Natural killer cell treated with Interleukin-12 subunit alpha and Interleukin-12 subunit beta and Interleukin-15 and Interleukin-18, amount 100 ng/mL, for 72 hours (primary cell): ENCODE data around the gene OR6C6. TPM values are rescaled to one million over a fixed set of nuclear protein-coding genes. Genes with fewer than 3 reads are reported as not detected.
"Not testable (repeated sequence)": the region's sequence is repeated elsewhere in the genome, so short reads cannot be mapped to it uniquely, and the experiment has no call there.

Experiments
- ATAC-seq, 2 donors: fragments of 150-1000 bp; cut with Tn5 transposase in 1 of 2; sonication (Bioruptor Pico), chemical (Tn5 transposase) in 1 of 2; 2 replicates each; pipeline ENCODE4 v1.10.0; 2021
- DNase-seq: peaks from one replicate; pipeline ENCODE4 v3.0.0; 2022; ENCODE audit warnings: low spot score
- H3K27ac Mint-ChIP-seq, 2 donors: 1 replicate in 1 of 2; 2 replicates in 1 of 2; pipeline ENCODE4 v1.8.0; 2022; ENCODE audit warnings: mixed read lengths in 2 of 2, mild to moderate bottlenecking in 1 of 2, moderate library complexity in 1 of 2
- H3K27me3 Mint-ChIP-seq, 2 donors: 1 replicate in 1 of 2; 2 replicates in 1 of 2; pipeline ENCODE4 v1.8.0; 2022; ENCODE audit warnings: mixed read lengths in 2 of 2
- H3K36me3 Mint-ChIP-seq: one replicate; pipeline ENCODE4 v1.8.0; 2022; ENCODE audit warnings: mixed read lengths
- H3K4me1 Mint-ChIP-seq, 2 donors: 1 replicate in 1 of 2; 2 replicates in 1 of 2; pipeline ENCODE4 v1.8.0; 2022; ENCODE audit warnings: low read depth in 2 of 2, mixed read lengths in 2 of 2, mild to moderate bottlenecking in 1 of 2
- H3K4me3 Mint-ChIP-seq: one replicate; pipeline ENCODE4 v1.8.0; 2022; ENCODE audit warnings: mixed read lengths
- H3K9me3 Mint-ChIP-seq: 2 replicates; pipeline ENCODE4 v1.8.0; 2022; ENCODE audit warnings: mixed read lengths
- total RNA-seq, 2 donors: library from RNA; stranded (reverse); gene quantifications; one replicate each; pipeline ENCODE4 v1.2.3, GENCODE V29; 2022

OR6C6 gene
- not detected for total RNA-seq

DNA sequence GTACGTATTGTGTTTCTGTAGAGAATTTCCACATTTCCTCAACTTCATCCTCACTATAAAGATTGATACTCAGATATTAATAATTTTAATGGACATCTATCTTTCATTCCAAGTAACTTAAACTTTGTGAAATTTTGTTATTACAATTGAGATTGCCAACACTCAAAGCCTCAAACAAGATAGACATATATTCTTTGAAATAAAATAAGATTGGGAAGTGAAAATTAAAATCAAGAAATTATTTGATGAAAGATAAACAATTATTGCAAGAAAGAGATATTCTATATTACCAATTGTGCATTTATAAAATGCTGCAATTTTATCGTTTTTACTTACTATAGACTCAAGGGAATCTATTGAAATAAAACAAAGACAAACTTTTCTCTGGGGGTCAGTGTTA, at the start of gene OR6C6:
OR6C6 (minus strand) TSS at position 101 of the 400 bp plus-strand sequence. CDS start 1,337 bp downstream, outside the sequence.
- peaks cover 19 to 28% of the 10 kb centered on the region in 2 donors for H3K27me3 Mint-ChIP-seq
- DNase-seq (no peak), ATAC-seq (no peak)
- H3K36me3 Mint-ChIP-seq = no peaks in the 10 kb centered on the region
- H3K27ac Mint-ChIP-seq = no peak within 1 kb of the TSS
- H3K4me1 Mint-ChIP-seq = no peaks in the 10 kb centered on the region
- no peak within 1 kb of the TSS for H3K4me3 Mint-ChIP-seq
- H3K9me3 Mint-ChIP-seq = no peaks in the 10 kb centered on the region

DNA sequence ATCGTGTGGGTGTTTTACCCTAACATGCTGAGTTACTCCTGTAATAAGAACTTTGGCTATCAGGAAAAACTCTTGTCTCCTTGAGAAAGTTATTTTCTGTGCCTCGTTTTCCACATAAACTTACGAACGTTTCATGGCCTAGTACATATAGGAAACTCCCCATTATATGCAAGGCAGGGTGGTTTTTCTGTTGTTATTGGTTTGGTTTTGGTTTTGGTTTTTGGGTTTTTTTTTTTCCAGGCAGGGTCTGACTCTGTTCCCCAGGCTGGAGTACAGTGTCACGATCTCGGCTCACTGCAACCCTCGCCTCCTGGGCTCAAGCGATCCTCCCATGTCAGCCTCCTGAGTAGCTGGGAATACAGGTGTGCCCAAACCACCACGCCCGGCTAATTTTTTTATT, 39.6 kb upstream of the OR6C6 start:
- no peak for ATAC-seq

DNA sequence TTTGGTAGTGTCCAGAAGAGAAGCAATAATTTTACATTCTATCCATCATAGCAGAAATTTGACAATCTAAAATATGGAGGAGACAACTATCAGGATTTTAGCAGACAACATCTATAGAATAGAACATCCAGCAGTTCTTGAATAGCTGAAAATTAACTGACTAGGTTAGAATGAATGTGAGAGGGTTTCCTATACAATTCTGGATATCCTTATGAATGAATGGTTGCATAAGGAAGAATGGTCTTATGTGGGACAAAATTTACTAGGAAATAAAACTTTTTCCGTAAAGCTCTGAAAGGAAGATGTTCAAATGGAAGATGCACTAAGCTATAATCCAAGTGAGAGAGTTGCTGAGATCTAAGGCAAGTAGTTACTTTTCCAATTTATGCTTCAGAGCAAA, 34.1 kb upstream of the OR6C6 start, which contains the start of gene OR6C3:
OR6C3 (plus strand) TSS at position 301 of the 400 bp plus-strand sequence. CDS start 955 bp downstream, outside the sequence.
- ATAC-seq = no peak
- H3K27me3 Mint-ChIP-seq = peaks cover 9 to 19% of the 10 kb centered on the region in 2 donors
- no peak for DNase-seq
- no peak within 1 kb of the TSS for H3K4me3 Mint-ChIP-seq
- H3K27ac Mint-ChIP-seq = no peak within 1 kb of the TSS
- H3K36me3 Mint-ChIP-seq = no peaks in the 10 kb centered on the region
- H3K9me3 Mint-ChIP-seq = no peaks in the 10 kb centered on the region
- no peaks in the 10 kb centered on the region for H3K4me1 Mint-ChIP-seq

More for the DNA sequence above, 39.6 kb upstream of the OR6C6 start:
- Mint-ChIP-seq H3K9me3 (no peaks in the 10 kb centered on the region), H3K27ac (no peak overlapping the region), H3K4me3 (no peak overlapping the region), H3K27me3 (peaks cover 15 to 27% of the 10 kb centered on the region in 2 donors), H3K4me1 (no peaks in the 10 kb centered on the region), H3K36me3 (no peaks in the 10 kb centered on the region)
- DNase-seq = no peak

DNA sequence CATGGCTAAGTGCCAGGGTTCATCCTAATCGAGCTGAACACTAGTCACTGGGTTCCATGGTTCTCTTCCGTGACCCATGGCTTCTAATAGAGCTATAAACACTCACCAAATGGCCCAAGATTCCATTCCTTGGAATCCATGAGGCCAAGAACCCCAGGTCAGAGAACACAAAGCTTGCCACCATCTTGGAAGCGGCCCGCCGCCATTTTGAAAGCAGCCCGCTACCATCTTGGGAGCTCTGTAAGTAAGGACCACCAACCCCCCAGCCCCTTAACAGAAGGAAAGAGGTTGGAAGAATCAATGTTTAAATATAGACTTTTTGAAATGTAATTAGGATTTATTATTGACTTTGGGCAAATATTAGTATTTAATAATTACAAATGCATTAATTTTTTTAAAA, 29.4 kb upstream of the OR6C6 start:
- not testable (repeated sequence) for H3K27ac Mint-ChIP-seq, ATAC-seq, H3K36me3 Mint-ChIP-seq, H3K4me3 Mint-ChIP-seq, H3K4me1 Mint-ChIP-seq, DNase-seq, H3K9me3 Mint-ChIP-seq
- H3K27me3 Mint-ChIP-seq = peaks cover 0 to 12% of the 10 kb centered on the region in 2 donors

DNA sequence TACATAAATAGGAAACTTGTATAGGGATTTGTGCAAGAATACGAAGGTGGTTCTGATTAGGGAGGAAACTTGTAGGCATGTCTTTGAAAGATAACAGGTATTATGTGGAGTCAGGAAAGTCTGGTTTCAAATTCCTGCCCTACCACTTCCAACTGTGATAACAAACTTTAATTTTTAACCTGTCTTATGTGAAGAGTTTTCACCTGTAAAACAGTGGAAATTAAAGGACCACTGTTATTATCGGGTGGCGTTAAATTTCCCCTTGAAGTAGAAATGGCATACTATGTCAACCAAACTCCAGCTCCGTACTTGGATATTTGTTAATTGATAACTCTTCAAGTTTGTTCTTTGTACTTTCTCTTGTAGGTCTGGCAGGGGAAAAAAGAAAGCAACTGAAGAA, 23.8 kb upstream of the OR6C6 start:
- Mint-ChIP-seq H3K4me1 (no peaks in the 10 kb centered on the region), H3K4me3 (no peak overlapping the region), H3K36me3 (no peaks in the 10 kb centered on the region), H3K27ac (no peak overlapping the region), H3K27me3 (peaks cover 7 to 16% of the 10 kb centered on the region in 2 donors), H3K9me3 (peaks cover 3% of the 10 kb centered on the region)
- ATAC-seq (no peak), DNase-seq (no peak)

DNA sequence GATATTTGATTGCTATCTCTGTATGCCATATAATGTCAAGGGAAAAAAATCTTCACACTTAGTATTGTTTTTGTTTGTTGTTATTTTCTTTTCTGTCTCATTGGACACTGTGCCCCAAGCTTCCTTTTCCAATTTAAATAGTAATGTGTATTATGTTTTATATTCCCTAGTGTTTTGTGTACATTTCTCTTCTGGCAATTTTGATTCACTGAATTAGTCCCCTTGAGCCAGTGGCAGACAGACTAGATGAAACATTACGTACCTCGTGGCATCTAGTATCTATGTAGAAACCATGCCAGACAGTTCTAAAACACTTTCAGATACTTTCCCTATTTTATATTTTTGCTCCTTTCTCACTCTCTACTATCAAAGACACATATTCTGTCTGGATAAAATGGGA, 17.7 kb upstream of the OR6C6 start, which contains the start of gene OR6C1:
OR6C1 (plus strand) TSS at position 301 of the 400 bp plus-strand sequence. CDS start 6,257 bp downstream, outside the sequence.
- ATAC-seq (no peak), DNase-seq (no peak)
- Mint-ChIP-seq H3K9me3 (peaks cover under 1% of the 10 kb centered on the region), H3K4me1 (no peaks in the 10 kb centered on the region), H3K27me3 (peaks cover 17 to 18% of the 10 kb centered on the region in 2 donors), H3K36me3 (no peaks in the 10 kb centered on the region), H3K4me3 (no peak within 1 kb of the TSS), H3K27ac (no peak within 1 kb of the TSS)

DNA sequence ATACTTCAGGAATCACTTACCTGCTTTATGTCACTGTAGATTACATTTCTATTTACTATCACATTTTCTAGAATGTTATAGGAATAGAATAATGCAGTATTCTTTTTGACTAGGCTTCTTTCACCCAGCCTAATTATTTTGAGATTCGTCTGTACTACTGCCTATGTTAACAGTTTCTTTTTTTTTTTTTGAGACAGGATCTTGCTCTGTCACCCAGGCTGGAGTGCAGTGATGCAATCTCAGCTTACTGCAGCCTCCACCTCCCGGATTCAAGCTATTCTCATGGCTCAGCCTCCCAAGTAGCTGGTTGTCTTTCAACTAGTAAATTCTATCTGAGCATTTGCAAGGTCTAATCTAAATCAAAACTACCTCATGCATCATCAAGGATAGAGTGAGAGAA, 6.4 kb downstream of the OR6C6 start:
- no peaks in the 10 kb centered on the region for H3K9me3 Mint-ChIP-seq
- DNase-seq = no peak
- H3K27me3 Mint-ChIP-seq = peaks cover 7 to 26% of the 10 kb centered on the region in 2 donors

DNA sequence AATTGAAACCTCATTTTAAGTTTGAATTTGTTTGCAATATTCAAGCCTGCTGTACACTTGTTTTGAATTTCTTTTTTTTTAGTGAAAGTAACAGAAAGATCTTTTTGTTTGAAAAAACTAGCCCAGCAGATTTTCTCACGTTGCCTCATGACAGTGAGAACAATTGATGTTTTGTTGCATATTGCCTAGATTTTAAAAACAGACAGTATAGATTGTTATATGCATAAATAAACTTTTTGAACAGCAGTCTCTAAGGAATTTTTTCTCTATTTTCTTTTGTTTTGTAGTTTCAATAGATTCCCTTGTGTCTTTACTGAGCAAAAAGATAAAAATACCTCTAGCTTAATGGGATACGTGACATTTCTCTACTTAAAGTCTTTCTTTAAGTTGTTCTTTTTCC, 15.4 kb downstream of the OR6C6 start:
- Mint-ChIP-seq H3K4me3 (no peak overlapping the region), H3K27me3 (peaks cover 8 to 24% of the 10 kb centered on the region in 2 donors), H3K9me3 (no peaks in the 10 kb centered on the region), H3K27ac (no peak overlapping the region), H3K4me1 (no peaks in the 10 kb centered on the region), H3K36me3 (no peaks in the 10 kb centered on the region)
- DNase-seq (no peak), ATAC-seq (no peak)

More for the DNA sequence above, 6.4 kb downstream of the OR6C6 start:
- Mint-ChIP-seq H3K27ac (no peak overlapping the region), H3K4me1 (no peaks in the 10 kb centered on the region), H3K36me3 (no peaks in the 10 kb centered on the region), H3K4me3 (no peak overlapping the region)
- no peak for ATAC-seq

DNA sequence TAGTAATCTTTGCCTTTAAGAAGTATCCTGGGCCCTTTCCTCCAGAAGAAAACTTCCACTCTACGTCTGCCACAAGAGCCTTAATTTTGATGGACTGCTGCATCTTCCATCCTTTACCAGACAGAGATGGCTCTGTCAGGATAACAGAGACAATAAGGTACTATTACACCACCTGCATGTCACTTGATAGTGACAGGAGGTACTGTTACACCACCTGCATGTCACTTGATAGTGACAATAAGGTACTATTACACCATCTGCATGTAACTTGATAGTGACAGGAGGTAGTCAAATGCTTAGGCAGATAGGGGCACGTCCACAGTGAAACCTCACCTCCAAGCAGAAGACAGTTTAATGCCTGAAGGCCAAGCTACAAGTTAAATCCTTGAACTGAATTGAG, 38.1 kb downstream of the OR6C6 start:
- Mint-ChIP-seq H3K9me3 (no peaks in the 10 kb centered on the region), H3K27ac (no peak overlapping the region), H3K27me3 (peaks cover 23 to 32% of the 10 kb centered on the region in 2 donors)

DNA sequence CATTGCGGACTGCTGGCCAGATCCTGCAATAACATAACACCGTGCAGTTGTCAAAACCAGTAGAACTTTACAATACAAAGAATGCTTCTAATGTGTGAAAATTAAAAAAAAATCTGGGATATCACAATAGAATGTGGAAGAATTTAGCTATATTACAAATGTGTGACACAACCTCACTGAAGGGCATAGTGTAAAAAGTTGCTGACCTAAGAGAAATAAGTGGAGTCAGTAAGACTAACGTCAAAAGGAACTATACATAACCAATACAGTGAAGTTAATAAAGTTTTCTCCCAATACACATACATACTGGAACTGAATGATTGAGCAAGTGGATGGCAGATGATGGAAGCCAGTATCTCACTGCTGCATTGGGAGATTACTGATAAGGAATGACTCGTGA, 39.5 kb downstream of the OR6C6 start:
- peaks cover 19 to 24% of the 10 kb centered on the region in 2 donors for H3K27me3 Mint-ChIP-seq
- no peaks in the 10 kb centered on the region for H3K36me3 Mint-ChIP-seq
- no peaks in the 10 kb centered on the region for H3K4me1 Mint-ChIP-seq
- H3K27ac Mint-ChIP-seq = no peak overlapping the region
- ATAC-seq (no peak), DNase-seq (no peak)
- no peak overlapping the region for H3K4me3 Mint-ChIP-seq
- no peaks in the 10 kb centered on the region for H3K9me3 Mint-ChIP-seq

More for the DNA sequence above, 38.1 kb downstream of the OR6C6 start:
- no peaks in the 10 kb centered on the region for H3K4me1 Mint-ChIP-seq
- H3K36me3 Mint-ChIP-seq = no peaks in the 10 kb centered on the region
- DNase-seq (no peak), ATAC-seq (no peak)
- no peak overlapping the region for H3K4me3 Mint-ChIP-seq

DNA sequence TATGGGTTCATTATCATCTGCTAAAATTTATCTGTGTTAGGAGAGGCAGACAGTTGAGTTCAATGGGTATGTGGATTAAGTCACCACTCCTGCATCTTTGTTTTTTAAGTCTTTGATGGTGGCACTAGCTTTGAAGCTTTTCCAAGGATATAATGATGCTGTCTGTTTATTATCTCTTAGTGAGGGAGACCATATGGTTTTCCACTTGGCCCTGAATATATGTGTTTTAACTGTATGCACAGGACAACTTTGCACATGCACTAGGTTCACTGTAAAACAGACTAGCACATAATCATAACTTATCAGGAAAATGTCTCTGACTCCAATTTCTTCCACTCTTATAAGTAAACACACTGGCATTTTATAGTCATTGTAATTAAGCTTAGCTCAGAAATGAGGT, 43.1 kb downstream of the OR6C6 start:
- Mint-ChIP-seq H3K27me3 (peaks cover 19 to 30% of the 10 kb centered on the region in 2 donors), H3K27ac (no peak overlapping the region), H3K4me3 (no peak overlapping the region), H3K4me1 (no peaks in the 10 kb centered on the region), H3K36me3 (no peaks in the 10 kb centered on the region), H3K9me3 (no peaks in the 10 kb centered on the region)
- DNase-seq = no peak
- no peak for ATAC-seq

DNA sequence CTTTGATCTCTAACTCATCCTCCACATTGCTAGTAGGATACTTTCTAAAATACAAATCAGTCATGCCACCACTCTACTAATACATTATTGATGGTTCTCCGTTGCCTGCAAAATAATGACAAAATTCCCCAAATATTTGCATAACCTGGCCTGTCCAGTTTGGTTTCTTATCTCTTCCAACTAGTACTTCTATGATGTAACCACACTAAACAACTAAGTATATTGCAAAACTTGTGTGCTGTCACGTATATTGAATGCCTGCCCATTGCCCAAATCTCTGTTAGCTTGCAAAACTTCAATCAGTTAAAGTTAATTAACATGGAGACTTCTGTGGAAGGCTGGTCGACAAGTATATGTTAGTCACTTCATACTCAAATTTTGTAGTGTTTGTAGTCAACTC, 45.4 kb downstream of the OR6C6 start:
- Mint-ChIP-seq H3K36me3 (no peaks in the 10 kb centered on the region), H3K4me3 (no peak overlapping the region), H3K4me1 (no peaks in the 10 kb centered on the region), H3K9me3 (no peaks in the 10 kb centered on the region), H3K27me3 (peaks cover 22 to 37% of the 10 kb centered on the region in 2 donors), H3K27ac (no peak overlapping the region)
- no peak for ATAC-seq
- no peak for DNase-seq

DNA sequence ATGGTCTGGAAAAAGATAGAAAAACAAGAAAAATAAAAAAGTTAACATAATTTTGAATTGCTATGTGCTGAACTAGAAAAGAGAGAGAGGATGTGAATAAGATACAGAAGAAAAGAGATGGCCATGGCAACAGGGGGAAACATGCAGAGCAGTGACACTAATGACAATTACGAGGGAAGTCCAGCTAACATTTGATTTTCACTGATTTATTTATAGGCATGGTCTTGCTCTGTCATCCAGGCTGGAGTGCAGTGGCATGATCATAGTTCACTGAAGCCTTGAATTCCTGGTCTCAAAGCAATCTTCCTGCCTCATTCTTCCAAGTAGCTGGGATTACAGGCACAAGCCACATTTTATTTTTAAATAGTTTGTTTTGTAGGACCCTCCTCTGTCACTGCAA, 50.2 kb downstream of the OR6C6 start:
- peaks cover 15 to 47% of the 10 kb centered on the region in 2 donors for H3K27me3 Mint-ChIP-seq
- no peaks in the 10 kb centered on the region for H3K36me3 Mint-ChIP-seq

DNA sequence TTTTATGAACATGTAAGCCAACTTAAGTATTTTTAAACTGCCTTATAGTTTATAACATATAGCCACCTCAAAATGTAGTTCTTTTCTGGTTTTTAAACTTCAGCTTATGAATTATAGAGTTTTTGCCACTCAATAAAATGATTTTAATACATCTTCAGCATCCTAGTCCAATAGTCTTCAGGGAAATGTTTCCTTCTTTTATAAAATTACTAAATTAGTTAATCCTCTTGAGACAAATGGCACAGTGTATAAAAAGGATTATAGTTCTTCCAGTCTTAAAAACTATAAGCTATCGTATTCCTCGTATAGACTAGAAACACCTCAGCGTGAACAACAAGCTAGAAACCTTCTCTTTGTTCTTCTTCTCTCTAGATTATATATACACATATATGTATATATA, 52.1 kb downstream of the OR6C6 start, which contains the start of gene OR6C74:
OR6C74 (plus strand) TSS at position 301 of the 400 bp plus-strand sequence. CDS start 2,679 bp downstream, outside the sequence.
- no peaks in the 10 kb centered on the region for H3K36me3 Mint-ChIP-seq
- H3K4me3 Mint-ChIP-seq = no peak within 1 kb of the TSS

More for the DNA sequence above, 50.2 kb downstream of the OR6C6 start:
- DNase-seq (no peak), ATAC-seq (no peak)
- no peak overlapping the region for H3K27ac Mint-ChIP-seq
- no peaks in the 10 kb centered on the region for H3K4me1 Mint-ChIP-seq
- H3K4me3 Mint-ChIP-seq = no peak overlapping the region
- H3K9me3 Mint-ChIP-seq = no peaks in the 10 kb centered on the region

More for the DNA sequence above, 52.1 kb downstream of the OR6C6 start, which contains the start of gene OR6C74:
- no peak for ATAC-seq
- no peak for DNase-seq
- Mint-ChIP-seq H3K9me3 (no peaks in the 10 kb centered on the region), H3K27me3 (peaks cover 15 to 46% of the 10 kb centered on the region in 2 donors), H3K4me1 (no peaks in the 10 kb centered on the region), H3K27ac (no peak within 1 kb of the TSS)
